ENCODE measurements around the gene HOXD4. TPM values are rescaled to one million over a fixed set of nuclear protein-coding genes. Genes with fewer than 3 reads are reported as not detected.

HOXD4 gene
- total RNA-seq, 1 donor: 1.1 TPM

GRCh38 chr2:176120364-176121189 is 30.8 kb upstream of the HOXD4 start:
- TF ChIP-seq, protein P1, sequence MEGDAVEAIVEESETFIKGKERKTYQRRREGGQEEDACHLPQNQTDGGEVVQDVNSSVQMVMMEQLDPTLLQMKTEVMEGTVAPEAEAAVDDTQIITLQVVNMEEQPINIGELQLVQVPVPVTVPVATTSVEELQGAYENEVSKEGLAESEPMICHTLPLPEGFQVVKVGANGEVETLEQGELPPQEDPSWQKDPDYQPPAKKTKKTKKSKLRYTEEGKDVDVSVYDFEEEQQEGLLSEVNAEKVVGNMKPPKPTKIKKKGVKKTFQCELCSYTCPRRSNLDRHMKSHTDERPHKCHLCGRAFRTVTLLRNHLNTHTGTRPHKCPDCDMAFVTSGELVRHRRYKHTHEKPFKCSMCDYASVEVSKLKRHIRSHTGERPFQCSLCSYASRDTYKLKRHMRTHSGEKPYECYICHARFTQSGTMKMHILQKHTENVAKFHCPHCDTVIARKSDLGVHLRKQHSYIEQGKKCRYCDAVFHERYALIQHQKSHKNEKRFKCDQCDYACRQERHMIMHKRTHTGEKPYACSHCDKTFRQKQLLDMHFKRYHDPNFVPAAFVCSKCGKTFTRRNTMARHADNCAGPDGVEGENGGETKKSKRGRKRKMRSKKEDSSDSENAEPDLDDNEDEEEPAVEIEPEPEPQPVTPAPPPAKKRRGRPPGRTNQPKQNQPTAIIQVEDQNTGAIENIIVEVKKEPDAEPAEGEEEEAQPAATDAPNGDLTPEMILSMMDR (IDR thresholded peaks at IDR 0.05; ENCODE audit: insufficient read depth, low read length): no peak
- DNase-seq (ENCODE audit: low read depth): no peak
- no peak overlapping the region for H3K4me3 ChIP-seq (ENCODE audit: low read depth, low read length)

- TF ChIP-seq, protein P1 (IDR thresholded peaks at IDR 0.05; ENCODE audit: insufficient read depth, low read length): no peak
- H3K4me3 ChIP-seq (ENCODE audit: low read depth, low read length): no peak overlapping the region
- DNase-seq (ENCODE audit: low read depth): no peak
Observed at GRCh38 chr2:176121190-176122051, 29.9 kb upstream of the HOXD4 start.

DNA sequence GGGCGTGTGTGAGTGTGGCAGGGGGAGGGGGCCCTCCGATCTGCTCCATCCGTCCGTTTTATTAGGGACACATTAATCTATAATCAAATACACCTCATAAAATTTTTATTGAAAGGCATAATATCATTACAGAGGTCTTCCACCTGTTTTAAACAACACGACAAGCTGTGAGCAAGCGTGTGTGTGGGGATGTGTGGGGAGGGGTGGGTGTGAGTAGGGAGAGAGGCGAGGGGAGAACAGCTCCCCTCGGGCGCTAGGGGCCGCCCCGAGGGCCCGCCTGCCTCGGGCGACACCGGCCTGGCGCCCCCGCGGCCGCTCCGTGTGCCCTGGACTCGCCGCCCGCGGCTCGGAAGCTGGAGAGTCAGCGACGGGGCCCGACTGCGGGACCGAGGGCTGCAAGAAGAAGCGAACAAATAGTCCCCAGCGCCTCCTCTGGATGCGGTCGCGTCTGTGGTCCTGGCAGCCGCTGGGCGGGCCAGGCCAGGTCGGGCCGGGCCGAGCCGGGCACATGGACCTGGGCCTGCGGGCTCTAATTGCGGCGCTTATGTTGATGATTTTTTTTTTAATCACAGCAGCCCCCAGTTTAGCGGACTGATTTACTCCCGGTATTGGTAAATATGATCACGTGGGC is 29.2 kb upstream of the HOXD4 start:
- H3K4me3 ChIP-seq (ENCODE audit: low read depth, low read length): no peak overlapping the region
- TF ChIP-seq, protein P1 (IDR thresholded peaks at IDR 0.05; ENCODE audit: insufficient read depth, low read length): no peak
- no peak for DNase-seq (ENCODE audit: low read depth)

DNA sequence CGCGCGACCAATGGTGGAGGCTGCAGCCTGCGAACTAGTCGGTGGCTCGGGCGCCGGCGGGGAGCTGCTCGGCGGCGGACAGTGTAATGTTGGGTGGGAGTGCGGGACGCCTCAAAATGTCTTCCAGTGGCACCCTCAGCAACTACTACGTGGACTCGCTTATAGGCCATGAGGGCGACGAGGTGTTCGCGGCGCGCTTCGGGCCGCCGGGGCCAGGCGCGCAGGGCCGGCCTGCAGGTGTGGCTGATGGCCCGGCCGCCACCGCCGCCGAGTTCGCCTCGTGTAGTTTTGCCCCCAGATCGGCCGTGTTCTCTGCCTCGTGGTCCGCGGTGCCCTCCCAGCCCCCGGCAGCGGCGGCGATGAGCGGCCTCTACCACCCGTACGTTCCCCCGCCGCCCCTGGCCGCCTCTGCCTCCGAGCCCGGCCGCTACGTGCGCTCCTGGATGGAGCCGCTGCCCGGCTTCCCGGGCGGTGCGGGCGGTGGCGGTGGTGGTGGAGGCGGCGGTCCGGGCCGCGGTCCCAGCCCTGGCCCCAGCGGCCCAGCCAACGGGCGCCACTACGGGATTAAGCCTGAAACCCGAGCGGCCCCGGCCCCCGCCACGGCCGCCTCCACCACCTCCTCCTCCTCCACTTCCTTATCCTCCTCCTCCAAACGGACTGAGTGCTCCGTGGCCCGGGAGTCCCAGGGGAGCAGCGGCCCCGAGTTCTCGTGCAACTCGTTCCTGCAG is 28.5 kb upstream of the HOXD4 start, which contains the start of gene HOXD9:
Gene HOXD9 (plus strand): TSS at position 37 of the 728 bp plus-strand sequence. CDS start 50 bp downstream, at position 87.
- no peak for DNase-seq (ENCODE audit: low read depth)
- TF ChIP-seq, protein P1 (IDR thresholded peaks at IDR 0.05; ENCODE audit: insufficient read depth, low read length): no peak
- H3K4me3 ChIP-seq (ENCODE audit: low read depth, low read length): no peak within 1 kb of the TSS

GRCh38 chr2:176123411-176124109 is 27.8 kb upstream of the HOXD4 start:
- H3K4me3 ChIP-seq (ENCODE audit: low read depth, low read length): no peak overlapping the region
- DNase-seq (ENCODE audit: low read depth): no peak
- TF ChIP-seq, protein P1 (IDR thresholded peaks at IDR 0.05; ENCODE audit: insufficient read depth, low read length): no peak
